HG02798 (cell line): ENCODE data around the gene CYP26A1.
"Not testable (repeated sequence)": the region's sequence is repeated elsewhere in the genome, so short reads cannot be mapped to it uniquely, and the experiment has no call there.

Experiments
- ATAC-seq: cut with Tn5 transposase; IDR thresholded peaks from one replicate; pipeline ENCODE4 v1.9.1; 2021; ENCODE audit warnings: mild to moderate bottlenecking; ENCODE audit not compliant: unreplicated experiment, poor library complexity

Gene CYP26A1

GRCh38 chr10:93077860-93078337 lies 4.2 kb downstream of the CYP26A1 start:
- ATAC-seq: no peak

- ATAC-seq: no peak
These were observed 6.1 kb downstream of the CYP26A1 start for GRCh38 chr10:93079663-93080349.

- peak; percentile 75 for ATAC-seq
These were observed 6.8 kb downstream of the CYP26A1 start for GRCh38 chr10:93080350-93081046.

GRCh38 chr10:93081318-93081717 lies 7.6 kb downstream of the CYP26A1 start:
- no peak for ATAC-seq

GRCh38 chr10:93081834-93082233 lies 8.1 kb downstream of the CYP26A1 start:
- ATAC-seq: no peak

- no peak for ATAC-seq
These were observed 10.2 kb downstream of the CYP26A1 start for GRCh38 chr10:93083743-93084539.

GRCh38 chr10:93085272-93085859 lies 11.7 kb downstream of the CYP26A1 start:
- ATAC-seq: no peak

- ATAC-seq: no peak
These were observed 12.6 kb downstream of the CYP26A1 start for GRCh38 chr10:93086289-93086688.

- ATAC-seq: no peak
These were observed 14.2 kb downstream of the CYP26A1 start for GRCh38 chr10:93087846-93088245.

- ATAC-seq: no peak
These were observed 14.8 kb downstream of the CYP26A1 start for GRCh38 chr10:93088466-93088865.

GRCh38 chr10:93090619-93091018 lies 16.9 kb downstream of the CYP26A1 start:
- no peak for ATAC-seq

GRCh38 chr10:93091960-93092359 lies 18.3 kb downstream of the CYP26A1 start:
- ATAC-seq: no peak

- no peak for ATAC-seq
These were observed 21.5 kb downstream of the CYP26A1 start for GRCh38 chr10:93095225-93095624.

GRCh38 chr10:93096901-93097300 lies 23.2 kb downstream of the CYP26A1 start:
- ATAC-seq: no peak

GRCh38 chr10:93097386-93097785 lies 23.7 kb downstream of the CYP26A1 start:
- ATAC-seq: no peak

GRCh38 chr10:93098816-93099215 lies 25.1 kb downstream of the CYP26A1 start:
- no peak for ATAC-seq

GRCh38 chr10:93099670-93100069 lies 26.0 kb downstream of the CYP26A1 start:
- no peak for ATAC-seq

- not testable (repeated sequence) for ATAC-seq
These were observed 27.5 kb downstream of the CYP26A1 start for GRCh38 chr10:93101148-93101547.

- ATAC-seq: no peak
These were observed 30.3 kb downstream of the CYP26A1 start for GRCh38 chr10:93103953-93104352.

GRCh38 chr10:93106631-93107072 lies 33.0 kb downstream of the CYP26A1 start:
- ATAC-seq: no peak
